B cell (primary cell): ENCODE results near the gene PLTP. TPM values are rescaled to one million over a fixed set of nuclear protein-coding genes. Genes with fewer than 3 reads are reported as not detected.

ENCODE experiments used
- ATAC-seq: fragments of 200-7000 bp; cut with Tn5 transposase; one replicate; pipeline ENCODE4 v1.10.0; 2021; ENCODE audit warnings: low read depth, mild to moderate bottlenecking, moderate number of reproducible peaks, moderate library complexity
- CTCF ChIA-PET: fragments of 350-600 bp; sonication (Branson Sonifier 250); formaldehyde crosslinking; loops from one replicate; lab custom pipeline; 2021; ENCODE audit warnings: antibody characterized with exemption, inconsistent platforms; lab: Charles Lee
- POLR2A ChIA-PET: fragments of 350-600 bp; sonication (Branson Sonifier 250); formaldehyde crosslinking; loops from one replicate; lab custom pipeline; 2021; ENCODE audit warnings: antibody characterized with exemption; lab: Charles Lee
- DNase-seq: peaks from one replicate; pipeline ENCODE4 v3.0.0; 2013
- H2AFZ ChIP-seq: 2 replicates; pipeline ENCODE4 v1.6.1; 2012; ENCODE audit warnings: mild to moderate bottlenecking, low read depth, low read length; ENCODE audit not compliant: insufficient read depth, poor library complexity, severe bottlenecking
- H3K27ac ChIP-seq, 2 donors: 1 replicate in 1 of 2; 2 replicates in 1 of 2; pipeline ENCODE4 v1.5.1; 2012 to 2013; ENCODE audit warnings: low read length in 2 of 2, mild to moderate bottlenecking in 2 of 2, moderate library complexity in 1 of 2
- H3K27me3 ChIP-seq, 4 experiments: fragments of 200-600 bp in 1 of 4; sonication (generic) in 1 of 4; replicated peaks in 1 of 4; 1 replicate in 2 of 4; 2 replicates in 2 of 4; pipeline versions ENCODE4 v1.6.1 to v1.7.0; 2013 to 2016; ENCODE audit warnings: low read length in 3 of 4, mild to moderate bottlenecking in 2 of 4, mixed read lengths in 1 of 4, moderate library complexity in 1 of 4; ENCODE audit not compliant: insufficient read depth in 4 of 4, control insufficient read depth in 3 of 4; ENCODE audit errors: control extremely low read depth in 1 of 4
- H3K36me3 ChIP-seq, 2 experiments: replicated peaks in 1 of 2; 1 replicate in 1 of 2; 2 replicates in 1 of 2; pipeline versions ENCODE4 v1.6.1 to v1.7.1; 2013; ENCODE audit warnings: low read length in 1 of 2; ENCODE audit not compliant: insufficient read depth in 2 of 2, control insufficient read depth in 1 of 2; ENCODE audit errors: control extremely low read depth in 1 of 2, extremely low read depth in 1 of 2
- H3K4me1 ChIP-seq, 2 donors: fragments of 200-600 bp in 1 of 2; sonication (generic) in 1 of 2; 1 replicate in 1 of 2; 2 replicates in 1 of 2; pipeline versions ENCODE4 v1.5.1 to v1.6.1; 2013 to 2017; ENCODE audit warnings: low read length in 2 of 2; ENCODE audit not compliant: control insufficient read depth in 2 of 2, insufficient read depth in 2 of 2
- H3K4me2 ChIP-seq: replicated peaks from 2 replicates; pipeline ENCODE3; 2012; ENCODE audit warnings: mild to moderate bottlenecking, low read depth, low read length; ENCODE audit not compliant: poor library complexity, severe bottlenecking
- H3K4me3 ChIP-seq, 5 experiments: fragments of 200-600 bp in 1 of 5; sonication (generic) in 1 of 5; 1 replicate in 3 of 5; 2 replicates in 2 of 5; pipeline versions ENCODE4 v1.5.1 to v1.7.0; 2011 to 2016; ENCODE audit warnings: low read length in 4 of 5, mild to moderate bottlenecking in 4 of 5, low read depth in 2 of 5, control low read depth in 1 of 5, moderate library complexity in 1 of 5; ENCODE audit not compliant: insufficient read depth in 1 of 5; ENCODE audit errors: control extremely low read depth in 1 of 5, extremely low read depth in 1 of 5
- H3K79me2 ChIP-seq: fragments of 200-600 bp; sonication (generic); one replicate; pipeline ENCODE4 v1.6.0; 2016; ENCODE audit warnings: low read length; ENCODE audit not compliant: control insufficient read depth, insufficient read depth
- H3K9ac ChIP-seq: fragments of 200-600 bp; sonication (generic); 2 replicates; pipeline ENCODE4 v1.6.1; 2017; ENCODE audit warnings: mild to moderate bottlenecking, low read length, moderate library complexity
- H3K9me3 ChIP-seq, 3 donors: one replicate each; pipeline versions ENCODE4 v1.6.1 to v1.7.1; 2013; ENCODE audit warnings: low read length in 2 of 3; ENCODE audit not compliant: control insufficient read depth in 2 of 3, insufficient read depth in 1 of 3; ENCODE audit errors: control extremely low read depth in 1 of 3
- H4K20me1 ChIP-seq: 2 replicates; pipeline ENCODE4 v1.6.0; 2012; ENCODE audit warnings: mild to moderate bottlenecking, low read length; ENCODE audit not compliant: insufficient read depth, control insufficient read depth, poor library complexity, severe bottlenecking
- H3K27ac Mint-ChIP-seq: one replicate; pipeline ENCODE4 v1.8.0; 2021; ENCODE audit warnings: mixed read lengths
- H3K27me3 Mint-ChIP-seq: one replicate; pipeline ENCODE4 v1.8.0; 2021; ENCODE audit warnings: mixed read lengths
- H3K4me1 Mint-ChIP-seq: one replicate; pipeline ENCODE4 v1.8.0; 2021; ENCODE audit warnings: mixed read lengths
- H3K4me3 Mint-ChIP-seq: one replicate; pipeline ENCODE4 v1.8.0; 2021; ENCODE audit warnings: mixed read lengths
- H3K9me3 Mint-ChIP-seq: one replicate; pipeline ENCODE4 v1.8.0; 2022; ENCODE audit warnings: mixed read lengths; ENCODE audit not compliant: insufficient read depth
- EZH2 ChIP-seq: IDR thresholded peaks from 2 replicates; pipeline ENCODE4 v1.6.1; 2012; ENCODE audit warnings: borderline replicate concordance, low read depth, mild to moderate bottlenecking, moderate library complexity, low read length; ENCODE audit not compliant: insufficient read depth, poor library complexity, severe bottlenecking
- WGBS: methylation state at CpG from one replicate; pipeline ENCODE4 v1.1.5; 2013; ENCODE audit warnings: missing lambda C conversion rate; ENCODE audit not compliant: insufficient coverage; 5-methylcytosine and 5-hydroxymethylcytosine counted together
- intact Hi-C: fragments of 100-400 bp; cut with micrococcal nuclease; formaldehyde crosslinking; loops from one replicate; pipeline ENCODE4 v1.10.0; 2022
- polyA plus RNA-seq: library from polyadenylated mRNA; depleted of rRNA; stranded (reverse); fragments of >200 nt; gene quantifications from 2 replicates; pipeline ENCODE4 v1.2.3, GENCODE V29; 2012
- total RNA-seq, 2 donors: library from RNA; stranded (reverse); fragments of 120-200 nt in 1 of 2; gene quantifications; 1 replicate in 1 of 2; 2 replicates in 1 of 2; pipeline versions ENCODE4 v1.2.3 to v1.2.4, GENCODE V29; 2013 to 2022
- TF ChIP-seq, protein P1 (sequence below): fragments of 200-600 bp; IDR thresholded peaks from one replicate; pipeline ENCODE4 v1.8.0; 2022; ENCODE audit warnings: antibody characterized with exemption, mild to moderate bottlenecking

PLTP gene
- total and polyA plus RNA-seq, 2 donors (not counting 1 experiment from before 2014, with no cell fraction given), result 1.4 to 4.0 TPM

DNA sequence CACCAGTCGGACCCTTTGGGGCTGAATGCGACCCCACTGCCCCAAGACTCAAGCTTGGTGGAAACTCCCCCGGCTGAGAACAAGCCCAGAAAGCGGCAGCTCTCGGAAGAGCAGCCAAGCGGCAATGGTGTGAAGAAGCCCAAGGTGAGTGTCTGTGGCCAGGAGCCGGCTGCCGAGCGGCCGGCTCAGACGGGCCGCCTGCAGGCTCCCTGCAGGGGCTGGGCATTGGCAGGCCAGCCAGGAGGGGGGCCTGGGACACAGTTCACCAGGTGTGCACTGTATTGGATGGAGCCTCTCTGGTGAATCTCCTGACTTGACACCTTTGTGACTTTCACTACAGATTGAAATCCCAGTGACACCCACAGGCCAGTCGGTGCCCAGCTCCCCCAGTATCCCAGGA is 28.5 kb upstream of the PLTP start:
- ChIA-PET POLR2A (no interaction called here), CTCF (interaction anchor here (0.8 to 1.9 kb wide), 3 partner anchors 29 to 503 kb away, joined by 3 to 5 read pairs (median 4); no protein-coding TSS in a partner anchor)
- H3K4me1 Mint-ChIP-seq, result peaks cover 16% of the 10 kb centered on the region
- H3K27me3 Mint-ChIP-seq, result no peaks in the 10 kb centered on the region
- Histone ChIP-seq H3K9ac (no peak overlapping the region), H3K27ac (no peak overlapping the region), H3K4me2 (no peak overlapping the region), H3K9me3 (no peaks in the 10 kb centered on the region), H2AFZ (no peak overlapping the region), H3K79me2 (peaks cover 39% of the 10 kb centered on the region), H4K20me1 (peaks cover 29% of the 10 kb centered on the region), H3K4me3 (no peak overlapping the region), H3K27me3 (no peaks in the 10 kb centered on the region), H3K4me1 (peaks cover 4 to 8% of the 10 kb centered on the region in 2 donors), H3K36me3 (peaks cover 2 to 80% of the 10 kb centered on the region in 2 experiments)
- no peak overlapping the region for H3K4me3 Mint-ChIP-seq
- TF ChIP-seq, protein P1, sequence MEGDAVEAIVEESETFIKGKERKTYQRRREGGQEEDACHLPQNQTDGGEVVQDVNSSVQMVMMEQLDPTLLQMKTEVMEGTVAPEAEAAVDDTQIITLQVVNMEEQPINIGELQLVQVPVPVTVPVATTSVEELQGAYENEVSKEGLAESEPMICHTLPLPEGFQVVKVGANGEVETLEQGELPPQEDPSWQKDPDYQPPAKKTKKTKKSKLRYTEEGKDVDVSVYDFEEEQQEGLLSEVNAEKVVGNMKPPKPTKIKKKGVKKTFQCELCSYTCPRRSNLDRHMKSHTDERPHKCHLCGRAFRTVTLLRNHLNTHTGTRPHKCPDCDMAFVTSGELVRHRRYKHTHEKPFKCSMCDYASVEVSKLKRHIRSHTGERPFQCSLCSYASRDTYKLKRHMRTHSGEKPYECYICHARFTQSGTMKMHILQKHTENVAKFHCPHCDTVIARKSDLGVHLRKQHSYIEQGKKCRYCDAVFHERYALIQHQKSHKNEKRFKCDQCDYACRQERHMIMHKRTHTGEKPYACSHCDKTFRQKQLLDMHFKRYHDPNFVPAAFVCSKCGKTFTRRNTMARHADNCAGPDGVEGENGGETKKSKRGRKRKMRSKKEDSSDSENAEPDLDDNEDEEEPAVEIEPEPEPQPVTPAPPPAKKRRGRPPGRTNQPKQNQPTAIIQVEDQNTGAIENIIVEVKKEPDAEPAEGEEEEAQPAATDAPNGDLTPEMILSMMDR, result no peak
- no peak for TF ChIP-seq EZH2
- ATAC-seq (no peak), DNase-seq (no peak)
- 95% methylated on average over 13 of the region's 13 CpGs for WGBS
- intact Hi-C loops, result no loop called here
- H3K27ac Mint-ChIP-seq, result no peak overlapping the region
- H3K9me3 Mint-ChIP-seq, result no peaks in the 10 kb centered on the region

DNA sequence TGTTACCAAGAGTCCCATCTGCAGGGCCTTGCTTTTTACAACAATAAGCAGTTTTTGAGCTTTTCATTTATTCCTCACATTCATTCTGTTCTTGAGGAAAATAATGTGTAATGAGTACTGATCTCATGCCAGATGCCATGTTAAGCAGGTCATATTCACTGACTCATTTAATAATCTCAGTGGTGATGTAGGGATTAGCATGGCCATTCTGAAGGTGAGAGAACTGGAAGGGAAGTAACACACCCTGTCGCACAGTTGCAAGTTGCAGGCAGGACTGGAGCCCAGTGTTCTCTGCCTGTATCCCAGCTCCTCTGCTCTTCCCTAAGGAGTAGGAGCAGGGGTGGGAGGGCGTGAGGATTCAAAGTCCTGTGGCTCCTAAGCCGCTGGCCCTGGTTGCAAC is 28.1 kb upstream of the PLTP start:
- Histone ChIP-seq H3K4me2 (no peak overlapping the region), H3K4me1 (peaks cover 4 to 8% of the 10 kb centered on the region in 2 donors), H3K27ac (no peak overlapping the region), H3K4me3 (no peak overlapping the region), H3K27me3 (no peaks in the 10 kb centered on the region), H3K36me3 (peaks cover 2 to 76% of the 10 kb centered on the region in 2 experiments), H3K9ac (no peak overlapping the region), H3K9me3 (no peaks in the 10 kb centered on the region), H3K79me2 (peaks cover 42% of the 10 kb centered on the region), H2AFZ (no peak overlapping the region), H4K20me1 (peaks cover 29% of the 10 kb centered on the region)
- H3K9me3 Mint-ChIP-seq, result no peaks in the 10 kb centered on the region
- CTCF ChIA-PET, result interaction anchor here (0.8 to 1.0 kb wide), 2 partner anchors 30 to 502 kb away, joined by 3 to 5 read pairs; no protein-coding TSS in a partner anchor
- H3K27me3 Mint-ChIP-seq, result no peaks in the 10 kb centered on the region
- no peak for DNase-seq
- no peak overlapping the region for H3K4me3 Mint-ChIP-seq
- POLR2A ChIA-PET, result no interaction called here
- intact Hi-C loops, result no loop called here
- H3K4me1 Mint-ChIP-seq, result peaks cover 19% of the 10 kb centered on the region
- 100% methylated on average over 3 of the region's 3 CpGs for WGBS
- TF ChIP-seq EZH2, result no peak
- H3K27ac Mint-ChIP-seq, result no peak overlapping the region
- no peak for ATAC-seq
